NT2/D1 (cell line): Measurements from ENCODE around the gene RPS6KC1.
A peak's percentile ranks its signal among the peaks of the same experiment; 100 is the strongest.

Experiments used
- DNase-seq: peaks from one replicate; pipeline ENCODE4 v3.0.0-alpha.2; 2011; ENCODE audit warnings: low read depth, low spot score
- H3K27me3 ChIP-seq: 2 replicates; pipeline ENCODE4 v1.6.0; 2011; ENCODE audit warnings: mild to moderate bottlenecking; ENCODE audit not compliant: insufficient read length, insufficient read depth
- H3K36me3 ChIP-seq: 2 replicates; pipeline ENCODE4 v1.6.1; 2011; ENCODE audit warnings: mild to moderate bottlenecking, low read length, mixed read lengths; ENCODE audit not compliant: insufficient read depth, insufficient read length
- H3K4me1 ChIP-seq: 2 replicates; pipeline ENCODE4 v1.5.1; 2011; ENCODE audit not compliant: insufficient read depth, insufficient read length
- H3K4me3 ChIP-seq: 2 replicates; pipeline ENCODE4 v1.5.1; 2011; ENCODE audit warnings: low read depth; ENCODE audit not compliant: insufficient read length
- H3K9ac ChIP-seq: 2 replicates; pipeline ENCODE4 v1.6.0; 2011; ENCODE audit warnings: low read depth; ENCODE audit not compliant: insufficient read length
- H3K9me3 ChIP-seq: 2 replicates; pipeline ENCODE4 v1.5.1; 2011; ENCODE audit warnings: mild to moderate bottlenecking, low read length; ENCODE audit not compliant: insufficient read depth
- SUZ12 ChIP-seq: IDR thresholded peaks from 2 replicates; pipeline ENCODE4 v1.6.1; 2011; ENCODE audit not compliant: insufficient read length, insufficient read depth; ENCODE audit errors: extremely low read depth
- YY1 ChIP-seq: IDR thresholded peaks from 2 replicates; pipeline ENCODE4 v1.6.1; 2011; ENCODE audit not compliant: insufficient read length, insufficient read depth
- ZNF274 ChIP-seq: IDR thresholded peaks from 2 replicates; pipeline ENCODE4 v1.6.1; 2011; ENCODE audit warnings: mild to moderate bottlenecking, low read depth, low read length

Gene RPS6KC1

DNA sequence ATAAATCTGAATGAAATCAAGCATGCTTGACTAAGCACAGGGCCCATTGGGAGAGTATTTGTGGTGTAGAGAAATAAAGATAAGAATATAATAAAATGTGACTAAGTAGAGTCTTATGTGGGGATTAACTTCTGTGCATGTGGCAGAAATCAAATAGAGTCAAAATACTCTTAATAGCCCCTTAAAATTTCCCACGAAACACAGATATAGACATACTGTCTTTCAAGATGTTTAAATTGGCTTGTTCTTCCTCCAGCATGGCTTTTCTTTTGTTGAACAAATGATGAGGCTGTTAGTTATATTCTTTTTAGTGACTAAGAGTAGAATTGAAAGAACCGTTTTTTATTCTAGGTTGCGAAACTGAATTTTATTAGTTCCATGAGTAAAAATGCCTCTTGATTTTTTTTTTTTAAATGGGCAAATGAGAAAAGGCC, 112.3 kb downstream of the RPS6KC1 start:
- TF ChIP-seq YY1, result no peak
- TF ChIP-seq SUZ12, result no peak
- no peak for TF ChIP-seq ZNF274
- H3K27me3 ChIP-seq, result no peaks in the 10 kb centered on the region
- H3K9ac ChIP-seq, result no peak overlapping the region
- no peaks in the 10 kb centered on the region for H3K4me1 ChIP-seq
- H3K4me3 ChIP-seq, result no peak overlapping the region
- no peak for DNase-seq
- H3K9me3 ChIP-seq, result no peaks in the 10 kb centered on the region
- H3K36me3 ChIP-seq, result no peaks in the 10 kb centered on the region

DNA sequence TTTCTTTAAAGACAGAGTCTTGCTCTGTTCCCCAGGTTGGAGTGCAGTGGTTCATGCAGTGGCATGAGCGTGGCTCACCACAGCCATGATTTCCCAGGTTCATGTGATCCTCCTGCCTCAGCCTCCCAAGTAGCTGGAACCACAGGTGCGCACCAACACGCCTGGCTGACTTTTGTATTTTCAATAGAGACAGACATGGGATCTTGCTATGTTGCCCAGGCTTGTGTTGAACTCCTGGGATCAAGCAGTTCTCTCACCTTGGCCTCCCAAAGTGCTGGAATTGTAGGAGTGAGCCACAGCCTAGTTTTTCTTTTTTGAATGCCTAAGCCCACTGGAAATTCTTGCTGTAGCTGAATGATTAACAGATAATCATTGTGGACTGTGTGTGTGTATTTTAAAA, 113.5 kb downstream of the RPS6KC1 start:
- Histone ChIP-seq H3K27me3 (no peaks in the 10 kb centered on the region), H3K9me3 (no peaks in the 10 kb centered on the region), H3K9ac (no peak overlapping the region), H3K4me3 (no peak overlapping the region), H3K4me1 (no peaks in the 10 kb centered on the region), H3K36me3 (no peaks in the 10 kb centered on the region)
- no peak for TF ChIP-seq SUZ12
- TF ChIP-seq YY1, result no peak
- TF ChIP-seq ZNF274, result no peak
- DNase-seq, result no peak

- TF ChIP-seq SUZ12 (no peak), YY1 (no peak), ZNF274 (no peak)
These were observed 115.8 kb downstream of the RPS6KC1 start for GRCh38 chr1:213166852-213167251.

GRCh38 chr1:213171711-213172110, 120.7 kb downstream of the RPS6KC1 start:
- Histone ChIP-seq H3K9ac (no peak overlapping the region), H3K27me3 (no peaks in the 10 kb centered on the region), H3K4me1 (no peaks in the 10 kb centered on the region), H3K4me3 (no peak overlapping the region), H3K9me3 (no peaks in the 10 kb centered on the region), H3K36me3 (peaks cover 2% of the 10 kb centered on the region)
- TF ChIP-seq YY1, result no peak
- TF ChIP-seq SUZ12, result no peak
- no peak for TF ChIP-seq ZNF274
- no peak for DNase-seq

More at GRCh38 chr1:213166852-213167251, 115.8 kb downstream of the RPS6KC1 start:
- H3K36me3 ChIP-seq, result no peaks in the 10 kb centered on the region
- no peak for DNase-seq
- no peak overlapping the region for H3K4me3 ChIP-seq
- H3K4me1 ChIP-seq, result no peaks in the 10 kb centered on the region
- no peak overlapping the region for H3K9ac ChIP-seq
- H3K27me3 ChIP-seq, result no peaks in the 10 kb centered on the region
- H3K9me3 ChIP-seq, result no peaks in the 10 kb centered on the region

- DNase-seq, result peak; percentile 2
- TF ChIP-seq ZNF274, result no peak
- TF ChIP-seq YY1, result no peak
- no peak for TF ChIP-seq SUZ12
- peaks cover 2% of the 10 kb centered on the region for H3K36me3 ChIP-seq
- H3K27me3 ChIP-seq, result no peaks in the 10 kb centered on the region
- no peak overlapping the region for H3K4me3 ChIP-seq
- H3K4me1 ChIP-seq, result no peaks in the 10 kb centered on the region
- H3K9ac ChIP-seq, result no peak overlapping the region
- H3K9me3 ChIP-seq, result no peaks in the 10 kb centered on the region
These were observed 125.3 kb downstream of the RPS6KC1 start for GRCh38 chr1:213176341-213176740.

DNA sequence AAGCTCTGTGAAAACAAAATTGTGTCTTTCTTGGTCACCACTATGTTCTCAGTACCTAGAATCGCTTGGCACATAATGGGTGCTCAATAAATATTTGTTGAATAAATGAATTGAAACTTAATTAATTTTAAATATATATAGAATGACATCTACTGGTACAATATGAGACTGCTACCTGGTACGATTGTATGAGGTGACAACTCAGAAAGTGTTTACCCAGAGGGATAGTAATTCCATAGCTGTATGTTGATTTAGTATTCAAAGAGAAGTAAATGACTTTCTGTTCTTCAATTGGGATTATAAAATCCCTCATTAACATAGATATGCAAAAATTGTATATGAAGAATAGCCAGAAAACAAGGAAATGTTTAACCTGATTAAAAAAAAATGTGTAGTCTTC, 128.7 kb downstream of the RPS6KC1 start:
- H3K9ac ChIP-seq, result no peak overlapping the region
- no peak overlapping the region for H3K4me3 ChIP-seq
- H3K9me3 ChIP-seq, result peaks cover 4% of the 10 kb centered on the region; the same call in 1 of the 2 replicates
- H3K27me3 ChIP-seq, result no peaks in the 10 kb centered on the region
- H3K4me1 ChIP-seq, result no peaks in the 10 kb centered on the region
- H3K36me3 ChIP-seq, result no peaks in the 10 kb centered on the region
- DNase-seq, result no peak
- TF ChIP-seq YY1 (no peak), SUZ12 (no peak), ZNF274 (no peak)

GRCh38 chr1:213180833-213181232, 129.8 kb downstream of the RPS6KC1 start:
- H3K9ac ChIP-seq, result no peak overlapping the region
- TF ChIP-seq YY1 (no peak), ZNF274 (no peak), SUZ12 (no peak)
- no peaks in the 10 kb centered on the region for H3K4me1 ChIP-seq
- no peak for DNase-seq
- H3K9me3 ChIP-seq, result peaks cover 13% of the 10 kb centered on the region
- no peak overlapping the region for H3K4me3 ChIP-seq
- no peaks in the 10 kb centered on the region for H3K27me3 ChIP-seq
- H3K36me3 ChIP-seq, result no peaks in the 10 kb centered on the region
